Trophoblast cell (in vitro differentiated cells and primary cell): Measurements from ENCODE around the gene FAM219A.

ENCODE experiments used
- DNase-seq, 2 donors: peaks; one replicate each; pipeline ENCODE4 v3.0.0-alpha.2; 2016
- H2AFZ ChIP-seq: 2 replicates; pipeline ENCODE4 v1.6.1; 2013; ENCODE audit warnings: low read length, moderate library complexity, mild to moderate bottlenecking; ENCODE audit not compliant: insufficient read depth, poor library complexity
- H2AK5ac ChIP-seq: 2 replicates; pipeline ENCODE4 v1.6.1; 2013; ENCODE audit warnings: mild to moderate bottlenecking, low read length
- H2BK120ac ChIP-seq: 2 replicates; pipeline ENCODE4 v1.6.1; 2013; ENCODE audit warnings: low read length, mild to moderate bottlenecking, moderate library complexity; ENCODE audit not compliant: insufficient read depth, poor library complexity
- H2BK12ac ChIP-seq: 2 replicates; pipeline ENCODE4 v1.6.1; 2013; ENCODE audit warnings: mild to moderate bottlenecking, low read length, moderate library complexity
- H2BK5ac ChIP-seq: 2 replicates; pipeline ENCODE4 v1.6.1; 2013; ENCODE audit warnings: low read length, low read depth, moderate library complexity, mild to moderate bottlenecking; ENCODE audit not compliant: poor library complexity
- H3K14ac ChIP-seq: 2 replicates; pipeline ENCODE4 v1.6.1; 2013; ENCODE audit warnings: mild to moderate bottlenecking, low read length
- H3K18ac ChIP-seq: 2 replicates; pipeline ENCODE4 v1.6.1; 2013; ENCODE audit warnings: mild to moderate bottlenecking, low read length
- H3K23ac ChIP-seq: 2 replicates; pipeline ENCODE4 v1.6.1; 2013; ENCODE audit warnings: low read length
- H3K27ac ChIP-seq: 2 replicates; pipeline ENCODE4 v1.5.1; 2013; ENCODE audit warnings: low read depth, mild to moderate bottlenecking, inconsistent platforms, low read length, moderate library complexity
- H3K27me3 ChIP-seq: 2 replicates; pipeline ENCODE4 v1.6.1; 2013; ENCODE audit warnings: inconsistent platforms, mild to moderate bottlenecking, low read length, moderate library complexity; ENCODE audit not compliant: insufficient read depth
- H3K36me3 ChIP-seq, 2 experiments: 1 replicate in 1 of 2; 2 replicates in 1 of 2; pipeline ENCODE4 v1.6.1; 2013; ENCODE audit warnings: low read length in 2 of 2, mild to moderate bottlenecking in 2 of 2, moderate library complexity in 1 of 2; ENCODE audit not compliant: insufficient read depth in 2 of 2, control insufficient read depth in 1 of 2
- H3K4ac ChIP-seq: 2 replicates; pipeline ENCODE4 v1.6.1; 2013; ENCODE audit warnings: low read depth, mild to moderate bottlenecking, low read length, moderate library complexity
- H3K4me1 ChIP-seq, 2 experiments: 1 replicate in 1 of 2; 2 replicates in 1 of 2; pipeline ENCODE4 v1.6.1; 2013; ENCODE audit warnings: low read length in 2 of 2, mild to moderate bottlenecking in 2 of 2, moderate library complexity in 1 of 2; ENCODE audit not compliant: insufficient read depth in 2 of 2, control insufficient read depth in 1 of 2
- H3K4me2 ChIP-seq: 2 replicates; pipeline ENCODE4 v1.6.1; 2013; ENCODE audit warnings: inconsistent platforms, mild to moderate bottlenecking, low read length, moderate library complexity
- H3K4me3 ChIP-seq: 2 replicates; pipeline ENCODE4 v1.5.1; 2013; ENCODE audit warnings: mild to moderate bottlenecking, low read depth, low read length, inconsistent platforms
- H3K79me1 ChIP-seq: one replicate; pipeline ENCODE4 v1.6.1; 2013; ENCODE audit warnings: low read length
- H3K79me2 ChIP-seq: 2 replicates; pipeline ENCODE4 v1.6.1; 2013; ENCODE audit warnings: low read length, mild to moderate bottlenecking; ENCODE audit not compliant: control insufficient read depth, insufficient read depth, poor library complexity
- H3K9ac ChIP-seq: 2 replicates; pipeline ENCODE4 v1.6.1; 2013; ENCODE audit warnings: mild to moderate bottlenecking, low read length
- H3K9me3 ChIP-seq: 2 replicates; pipeline ENCODE4 v1.6.1; 2013; ENCODE audit warnings: low read depth, mild to moderate bottlenecking, control low read depth, inconsistent platforms, low read length; ENCODE audit not compliant: insufficient read depth
- H4K12ac ChIP-seq: 2 replicates; pipeline ENCODE4 v1.6.1; 2013; ENCODE audit warnings: low read depth, mild to moderate bottlenecking, low read length, moderate library complexity
- H4K8ac ChIP-seq: 2 replicates; pipeline ENCODE4 v1.6.1; 2013; ENCODE audit warnings: low read depth, mild to moderate bottlenecking, low read length, moderate library complexity
- H4K91ac ChIP-seq: one replicate; pipeline ENCODE4 v1.6.1; 2013; ENCODE audit warnings: low read depth, mild to moderate bottlenecking, low read length, moderate library complexity
- WGBS: extraction: QIAGEN DNeasy Blood & Tissue Kit; methylation state at CpG from one replicate; pipeline ENCODE4 v1.1.7; 2013; ENCODE audit warnings: missing lambda C conversion rate; ENCODE audit not compliant: insufficient read length, insufficient coverage; ENCODE audit errors: extremely low coverage; 5-methylcytosine and 5-hydroxymethylcytosine counted together

Gene FAM219A

GRCh38 chr9:34451135-34451534, 7.2 kb downstream of the FAM219A start:
- H2AFZ ChIP-seq: no peak overlapping the region
- no CpG with 5 or more reads among the region's 2 CpGs for WGBS
- no peak overlapping the region for H3K4me2 ChIP-seq

GRCh38 chr9:34450644-34451043, 7.7 kb downstream of the FAM219A start:
- Histone ChIP-seq H3K27me3 (no peaks in the 10 kb centered on the region), H2BK12ac (no peak overlapping the region), H3K79me2 (no peaks in the 10 kb centered on the region), H3K23ac (no peak overlapping the region), H4K91ac (no peak overlapping the region), H3K79me1 (no peaks in the 10 kb centered on the region), H3K27ac (no peak overlapping the region), H3K36me3 (peaks cover 0 to 2% of the 10 kb centered on the region in 2 experiments), H2AFZ (no peak overlapping the region), H3K18ac (no peak overlapping the region), H4K8ac (no peak overlapping the region), H3K9me3 (no peaks in the 10 kb centered on the region), H3K4me2 (no peak overlapping the region), H3K9ac (no peak overlapping the region), H2BK120ac (no peak overlapping the region), H3K4me1 (peaks cover 4 to 10% of the 10 kb centered on the region in 2 experiments), H3K4me3 (no peak overlapping the region), H2BK5ac (no peak overlapping the region), H3K4ac (no peak overlapping the region), H2AK5ac (no peak overlapping the region), H3K14ac (no peak overlapping the region), H4K12ac (no peak overlapping the region)
- WGBS: no CpG with 5 or more reads among the region's 10 CpGs
- DNase-seq: no peak

More at GRCh38 chr9:34451135-34451534, 7.2 kb downstream of the FAM219A start:
- H3K4me3 ChIP-seq: no peak overlapping the region
- H3K79me2 ChIP-seq: no peaks in the 10 kb centered on the region
- no peak overlapping the region for H3K9ac ChIP-seq
- no peak overlapping the region for H2BK120ac ChIP-seq
- peak; percentile 38 to 67 for DNase-seq
- H3K14ac ChIP-seq: no peak overlapping the region
- H2BK5ac ChIP-seq: no peak overlapping the region
- H3K27me3 ChIP-seq: no peaks in the 10 kb centered on the region
- H3K36me3 ChIP-seq: peaks cover 0 to 2% of the 10 kb centered on the region in 2 experiments
- H4K91ac ChIP-seq: no peak overlapping the region
- no peak overlapping the region for H4K8ac ChIP-seq
- peaks cover 4 to 10% of the 10 kb centered on the region in 2 experiments for H3K4me1 ChIP-seq
- no peak overlapping the region for H2BK12ac ChIP-seq
- H3K23ac ChIP-seq: no peak overlapping the region
- H2AK5ac ChIP-seq: no peak overlapping the region
- no peaks in the 10 kb centered on the region for H3K9me3 ChIP-seq
- no peak overlapping the region for H4K12ac ChIP-seq
- no peak overlapping the region for H3K4ac ChIP-seq
- H3K27ac ChIP-seq: peak overlapping the region; percentile 7
- H3K18ac ChIP-seq: no peak overlapping the region
- no peaks in the 10 kb centered on the region for H3K79me1 ChIP-seq

DNA sequence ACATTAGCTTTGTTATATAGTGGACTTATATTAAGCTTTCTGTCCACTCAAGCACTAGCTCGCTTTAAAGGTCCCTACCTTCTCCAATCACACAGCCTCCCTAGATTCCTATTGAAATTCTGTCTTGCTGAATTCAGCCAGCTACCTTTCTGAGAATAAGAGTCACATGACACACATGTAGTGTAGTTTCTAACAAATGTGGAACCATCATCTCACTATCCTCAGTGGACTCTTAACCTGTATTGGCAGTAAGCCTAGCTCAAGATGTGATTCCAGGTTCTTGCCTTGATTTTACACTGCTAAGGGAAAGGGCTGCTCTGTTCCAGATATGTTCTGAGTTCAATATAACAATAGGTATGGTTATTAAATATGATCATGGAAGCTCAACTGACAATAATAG, 11.4 kb downstream of the FAM219A start:
- Histone ChIP-seq H3K4me3 (no peak overlapping the region), H3K9me3 (no peaks in the 10 kb centered on the region), H2BK120ac (no peak overlapping the region), H2AK5ac (no peak overlapping the region), H3K18ac (no peak overlapping the region), H2BK12ac (no peak overlapping the region), H3K4me1 (peaks cover 4 to 7% of the 10 kb centered on the region in 2 experiments), H3K14ac (no peak overlapping the region), H3K79me2 (no peaks in the 10 kb centered on the region), H2AFZ (no peak overlapping the region), H3K23ac (no peak overlapping the region), H3K9ac (no peak overlapping the region), H4K91ac (no peak overlapping the region), H2BK5ac (no peak overlapping the region), H3K4ac (no peak overlapping the region), H3K4me2 (no peak overlapping the region), H3K79me1 (no peaks in the 10 kb centered on the region), H4K12ac (no peak overlapping the region), H3K36me3 (peaks cover 0 to 2% of the 10 kb centered on the region in 2 experiments), H3K27me3 (no peaks in the 10 kb centered on the region), H4K8ac (no peak overlapping the region), H3K27ac (no peak overlapping the region)
- no peak for DNase-seq
- WGBS: no CpG with 5 or more reads among the region's 1 CpG

DNA sequence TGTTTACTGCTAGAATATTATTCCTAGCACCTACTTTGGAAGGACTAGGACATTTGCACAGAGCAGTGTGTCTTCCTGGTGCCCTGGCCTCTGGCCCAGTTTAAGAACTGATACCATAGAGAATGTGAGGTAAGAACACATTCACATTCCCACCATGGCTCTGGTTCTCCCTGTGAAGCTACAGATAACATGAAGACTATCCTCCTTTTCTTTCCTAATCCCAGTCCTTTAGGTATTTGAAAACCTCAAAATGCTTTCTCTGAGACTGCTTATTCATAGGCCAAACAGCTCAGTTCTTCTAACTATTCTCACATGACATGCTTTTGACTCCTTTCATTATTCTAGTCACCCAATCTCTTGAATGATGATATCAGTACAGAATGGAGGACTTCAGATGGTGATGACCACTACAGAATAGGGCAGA, 11.9 kb downstream of the FAM219A start:
- H3K23ac ChIP-seq: no peak overlapping the region
- H4K12ac ChIP-seq: no peak overlapping the region
- H3K36me3 ChIP-seq: peaks cover 0 to 2% of the 10 kb centered on the region in 2 experiments
- H3K9me3 ChIP-seq: no peaks in the 10 kb centered on the region
- H2AK5ac ChIP-seq: no peak overlapping the region
- no peak overlapping the region for H2BK12ac ChIP-seq
- peaks cover 4 to 5% of the 10 kb centered on the region in 2 experiments for H3K4me1 ChIP-seq
- H2BK120ac ChIP-seq: no peak overlapping the region
- no peak overlapping the region for H4K91ac ChIP-seq
- H3K79me1 ChIP-seq: no peaks in the 10 kb centered on the region
- H3K18ac ChIP-seq: no peak overlapping the region
- no peak overlapping the region for H3K9ac ChIP-seq
- no peaks in the 10 kb centered on the region for H3K27me3 ChIP-seq
- no peak overlapping the region for H2BK5ac ChIP-seq
- H2AFZ ChIP-seq: no peak overlapping the region
- H4K8ac ChIP-seq: no peak overlapping the region
- no peak overlapping the region for H3K27ac ChIP-seq
- H3K4ac ChIP-seq: no peak overlapping the region
- H3K4me2 ChIP-seq: no peak overlapping the region
- H3K79me2 ChIP-seq: no peaks in the 10 kb centered on the region
- peak; percentile 53 to 93 for DNase-seq
- no peak overlapping the region for H3K14ac ChIP-seq
- H3K4me3 ChIP-seq: no peak overlapping the region
